HepG2 (cell line): Measurements from ENCODE around the gene ITPK1. TPM values are rescaled to one million over a fixed set of nuclear protein-coding genes. Genes with fewer than 3 reads are reported as not detected.

Experiments used
- ATAC-seq: fragments of 200-7000 bp; cut with Tn5 transposase; 3 replicates; pipeline ENCODE4 v1.9.1; 2020; ENCODE audit warnings: mild to moderate bottlenecking, moderate library complexity
- BruUV-seq: library from RNA; stranded (reverse); fragments of 400-500 nt; replicated peaks from 2 replicates; lab custom pipeline; 2021; lab: Mats Ljungman, UMichigan
- CTCF ChIA-PET: fragments of 300-600 bp; formaldehyde crosslinking; extraction: SDS; loops from one replicate; lab custom pipeline; 2021; ENCODE audit warnings: low total read pairs, inconsistent platforms, low intra/inter-chr PET ratio; lab: Yijun Ruan, JAX
- POLR2A ChIA-PET: fragments of 350-600 bp; sonication (Branson Sonifier 250); formaldehyde crosslinking; loops from one replicate; lab custom pipeline; 2020; ENCODE audit warnings: antibody characterized with exemption, inconsistent platforms; lab: Yijun Ruan, JAX
- DNase-seq: peaks from one replicate; pipeline ENCODE4 v3.0.0-alpha.2; 2015; ENCODE audit warnings: low spot score
- FAIRE-seq: peaks from 3 replicates; lab custom pipeline; 2011; peaks lifted over from hg19 to GRCh38; lab: Jason Lieb, UNC
- H2AFZ ChIP-seq: one replicate; pipeline ENCODE4 v1.6.1; 2011; ENCODE audit warnings: low read length, inconsistent platforms
- H3K27ac ChIP-seq: fragments of 300-600 bp; 3 replicates; pipeline ENCODE4 v1.8.0; 2011; ENCODE audit warnings: mixed run types, mild to moderate bottlenecking, mixed read lengths, low read length, inconsistent platforms; ENCODE audit not compliant: insufficient read depth; ENCODE audit errors: extremely low read length
- H3K27me3 ChIP-seq, 2 experiments: fragments of 200-600 bp in 1 of 2; 2 replicates in 1 of 2; 3 replicates in 1 of 2; pipeline versions ENCODE4 v1.6.0 to v1.8.0; 2011; ENCODE audit warnings: low read length in 2 of 2, mild to moderate bottlenecking in 2 of 2, moderate library complexity in 2 of 2, inconsistent platforms in 1 of 2; ENCODE audit not compliant: insufficient read depth in 2 of 2, control insufficient read depth in 1 of 2
- H3K36me3 ChIP-seq, 2 experiments: fragments of 200-600 bp in 1 of 2; replicated peaks in 1 of 2; 2 replicates in 1 of 2; 3 replicates in 1 of 2; pipeline versions ENCODE4 v1.5.1 to v1.8.0; 2011; ENCODE audit warnings: low read length in 2 of 2, inconsistent platforms in 1 of 2; ENCODE audit not compliant: insufficient read depth in 2 of 2, control insufficient read depth in 1 of 2
- H3K4me1 ChIP-seq: 2 replicates; pipeline ENCODE4 v1.5.1; 2012; ENCODE audit warnings: low read length, inconsistent platforms; ENCODE audit not compliant: insufficient read depth
- H3K4me2 ChIP-seq: 2 replicates; pipeline ENCODE4 v1.6.0; 2011; ENCODE audit warnings: low read depth, low read length, inconsistent platforms
- H3K4me3 ChIP-seq, 3 experiments: fragments of 200-600 bp in 1 of 3; sonication (generic), shearing (Covaris generic) in 1 of 3; replicated peaks in 1 of 3; 2 replicates each; pipeline ENCODE4 v1.5.1; 2011 to 2016; ENCODE audit warnings: low read length in 3 of 3, inconsistent platforms in 2 of 3, low read depth in 2 of 3, mild to moderate bottlenecking in 2 of 3, control low read depth in 1 of 3, mixed read lengths in 1 of 3; ENCODE audit not compliant: insufficient read depth in 1 of 3
- H3K79me2 ChIP-seq: one replicate; pipeline ENCODE4 v1.6.1; 2011; ENCODE audit warnings: low read length, inconsistent platforms; ENCODE audit not compliant: insufficient read depth
- H3K9ac ChIP-seq: 2 replicates; pipeline ENCODE4 v1.6.0; 2011; ENCODE audit warnings: mild to moderate bottlenecking, low read depth, low read length, inconsistent platforms; ENCODE audit not compliant: insufficient read depth
- H3K9me3 ChIP-seq: 2 replicates; pipeline ENCODE4 v1.5.1; 2012; ENCODE audit warnings: mild to moderate bottlenecking, low read length
- H4K20me1 ChIP-seq: 2 replicates; pipeline ENCODE4 v1.6.0; 2011; ENCODE audit warnings: inconsistent platforms, mild to moderate bottlenecking, low read length, moderate library complexity; ENCODE audit not compliant: insufficient read depth
- ARNTL ChIP-seq: sonication (generic); formaldehyde crosslinking; IDR thresholded peaks from 2 replicates; pipeline ENCODE4 v1.4.0; 2020; ENCODE audit warnings: mild to moderate bottlenecking, missing genetic modification reagents
- GABPA ChIP-seq, 2 experiments: IDR thresholded peaks; 2 replicates each; pipeline ENCODE4 v1.6.1; 2011 to 2016; ENCODE audit warnings: low read depth in 2 of 2, low read length in 1 of 2, missing biosample characterization in 1 of 2, missing genetic modification characterization in 1 of 2
- MED13 ChIP-seq: sonication (generic); formaldehyde crosslinking; IDR thresholded peaks from 2 replicates; pipeline ENCODE4 v1.5.0; 2020; ENCODE audit warnings: missing genetic modification reagents
- MLLT10 ChIP-seq: sonication (generic); formaldehyde crosslinking; IDR thresholded peaks from 2 replicates; pipeline ENCODE4 v1.4.0; 2020; ENCODE audit warnings: missing genetic modification reagents
- RFX5 ChIP-seq: IDR thresholded peaks from 2 replicates; pipeline ENCODE4 v1.6.1; 2011; ENCODE audit warnings: low read depth, low read length, improper control_type of control experiment
- SOX6 ChIP-seq, 2 experiments: fragments of 450-650 bp in 1 of 2; sonication (generic) in 1 of 2; formaldehyde crosslinking in 1 of 2; IDR thresholded peaks; 2 replicates each; pipeline versions ENCODE4 v1.4.0 to v1.6.1; 2017 to 2020; ENCODE audit warnings: antibody characterized with exemption in 1 of 2, mild to moderate bottlenecking in 1 of 2, missing genetic modification reagents in 1 of 2
- TBP ChIP-seq: sonication (generic); formaldehyde crosslinking; IDR thresholded peaks from 2 replicates; pipeline ENCODE4 v1.5.0; 2020; ENCODE audit warnings: missing genetic modification reagents
- TEAD2 ChIP-seq: sonication (generic); formaldehyde crosslinking; IDR thresholded peaks from 2 replicates; pipeline ENCODE4 v1.9.0; 2021; ENCODE audit warnings: missing genetic modification reagents
- ZNF644 ChIP-seq: IDR thresholded peaks from 2 replicates; pipeline ENCODE4 v1.6.1; 2016; ENCODE audit warnings: low read depth
- ZNF660 ChIP-seq: sonication (generic); formaldehyde crosslinking; IDR thresholded peaks from 2 replicates; pipeline ENCODE4 v1.5.1; 2020; ENCODE audit warnings: mild to moderate bottlenecking, low read depth, missing genetic modification reagents, borderline replicate concordance
- ZNF800 ChIP-seq: sonication (generic); formaldehyde crosslinking; IDR thresholded peaks from 2 replicates; pipeline ENCODE4 v1.4.0; 2020; ENCODE audit warnings: missing genetic modification reagents
- WGBS: methylation state at CpG from one replicate; pipeline ENCODE4 v1.1.6; 2017; ENCODE audit warnings: low lambda C conversion rate; 5-methylcytosine and 5-hydroxymethylcytosine counted together
- in situ Hi-C: cut with HindIII; loops from 2 replicates; pipeline ENCODE4 v1.10.0; 2017; ENCODE audit warnings: low pct_unique_long_range_greater_than_20kb; ENCODE audit not compliant: extremely low pct_ligation_motif_present
- intact Hi-C: fragments of 100-400 bp; cut with micrococcal nuclease; formaldehyde crosslinking; loops from one replicate; pipeline ENCODE4 v1.10.0; 2022; ENCODE audit not compliant: unreplicated experiment
- polyA plus RNA-seq, 8 experiments: library from polyadenylated mRNA; depleted of rRNA in 3 of 8; stranded (reverse) in 7 of 8; unstranded in 1 of 8; fragments of >200 nt; fragmentation: Illumina TruSeq in 4 of 8; extraction: Trizol in 4 of 8; gene quantifications; 2 replicates each; pipeline versions ENCODE4 v1.2.1 to v1.2.3, GENCODE V29; 2011 to 2016; ENCODE audit warnings: low read depth in 4 of 8, missing spikeins in 1 of 8, mixed read lengths in 1 of 8; ENCODE audit not compliant: insufficient read depth in 1 of 8
- total RNA-seq, 5 experiments: library from RNA; depleted of rRNA; stranded (reverse); fragments of >200 nt; fragmentation: Illumina TruSeq; extraction: Trizol; gene quantifications; 2 replicates each; pipeline ENCODE4 v1.2.3, GENCODE V29; 2016; ENCODE audit warnings: low read depth in 1 of 5
- TF ChIP-seq, protein P1 (sequence below): sonication (generic); formaldehyde crosslinking; IDR thresholded peaks from 2 replicates; pipeline ENCODE4 v1.5.1; 2020; ENCODE audit warnings: mild to moderate bottlenecking, missing genetic modification reagents, moderate library complexity

The ITPK1 gene
- total and polyA plus RNA-seq, 2 of the 13 experiments (the other 11 are each of a cell fraction or from before 2014, with no cell fraction given): 20.5 to 47.5 TPM

DNA sequence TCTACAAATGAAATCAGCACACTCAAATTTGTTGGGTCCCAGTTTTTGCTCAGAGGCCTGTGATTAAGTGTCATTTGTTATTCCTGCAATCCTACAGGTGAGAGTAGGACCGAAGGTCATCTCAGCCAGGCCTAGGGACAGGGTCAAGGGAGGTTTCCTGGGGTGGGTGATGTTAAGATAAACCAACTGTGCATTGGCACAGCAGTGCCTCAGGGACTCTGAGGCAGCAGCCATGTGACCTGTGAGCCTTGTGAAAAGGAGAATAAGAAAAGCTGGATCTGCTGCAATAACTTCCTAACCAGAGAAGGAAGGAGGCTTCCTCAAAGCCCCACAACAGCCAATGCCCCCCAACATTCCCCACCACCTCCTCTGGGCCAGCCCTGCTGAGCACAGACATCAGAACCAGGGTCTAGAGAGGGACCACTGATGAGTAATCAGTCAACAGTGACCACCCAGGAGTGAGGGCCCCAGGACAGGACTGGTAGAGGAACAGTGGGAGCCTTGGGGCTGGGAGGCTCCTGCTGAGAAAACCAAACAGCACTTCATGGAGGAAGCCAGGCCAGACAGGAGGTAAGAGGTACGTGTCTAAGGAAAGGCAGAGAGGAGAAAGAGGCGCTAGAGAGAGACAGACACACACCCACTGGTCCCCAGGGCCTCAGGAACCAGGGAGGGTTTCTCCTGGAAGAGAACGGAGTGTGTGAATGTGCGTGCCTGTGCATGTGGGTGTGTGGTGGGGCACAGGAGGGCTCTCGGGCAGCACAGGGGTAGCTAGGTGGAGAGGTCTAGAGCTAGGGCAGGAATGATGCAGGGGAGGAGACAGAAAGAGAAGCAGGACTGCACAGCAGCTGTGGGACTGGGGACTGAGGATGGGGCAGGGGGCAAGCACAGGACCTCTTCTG is 82.4 kb downstream of the ITPK1 start:
- FAIRE-seq: peak; percentile 63

GRCh38 chr14:93032421-93032936 is 83.2 kb downstream of the ITPK1 start:
- DNase-seq (no peak), FAIRE-seq (no peak), ATAC-seq (no peak)
- ChIA-PET POLR2A (interaction anchor here (0.9 kb wide), 1 partner anchor 11 kb away, joined by 3 read pairs; no protein-coding TSS in a partner anchor), CTCF (no interaction called here)
- no peak overlapping the region for H3K4me3 ChIP-seq
- peaks cover 10% of the 10 kb centered on the region; the same call in 1 of the 2 replicates for H4K20me1 ChIP-seq
- 76% methylated on average over 11 of the region's 11 CpGs for WGBS
- H2AFZ ChIP-seq: no peak overlapping the region
- no TSS peak for BruUV-seq
- H3K4me2 ChIP-seq: no peak overlapping the region
- no peaks in the 10 kb centered on the region for H3K9me3 ChIP-seq
- intact Hi-C loops: loop anchor here (10.0 kb wide), 1 partner anchor 82 kb away; the partner anchor contains the start of gene ITPK1
- in situ Hi-C loops: no loop called here
- H3K4me1 ChIP-seq: peaks cover 74% of the 10 kb centered on the region
- H3K79me2 ChIP-seq: no peaks in the 10 kb centered on the region
- H3K27me3 ChIP-seq: no peaks in the 10 kb centered on the region
- no peak overlapping the region for H3K27ac ChIP-seq
- no peaks in the 10 kb centered on the region for H3K36me3 ChIP-seq
- H3K9ac ChIP-seq: 0 out of 2 replicates have a peak overlapping the region, but pooled peaks have one; percentile 19
- no peak for TF ChIP-seq TEAD2 (CRISPR knock-in tag)
- TF ChIP-seq ZNF800 (CRISPR knock-in tag): no peak
- TF ChIP-seq, protein P1, sequence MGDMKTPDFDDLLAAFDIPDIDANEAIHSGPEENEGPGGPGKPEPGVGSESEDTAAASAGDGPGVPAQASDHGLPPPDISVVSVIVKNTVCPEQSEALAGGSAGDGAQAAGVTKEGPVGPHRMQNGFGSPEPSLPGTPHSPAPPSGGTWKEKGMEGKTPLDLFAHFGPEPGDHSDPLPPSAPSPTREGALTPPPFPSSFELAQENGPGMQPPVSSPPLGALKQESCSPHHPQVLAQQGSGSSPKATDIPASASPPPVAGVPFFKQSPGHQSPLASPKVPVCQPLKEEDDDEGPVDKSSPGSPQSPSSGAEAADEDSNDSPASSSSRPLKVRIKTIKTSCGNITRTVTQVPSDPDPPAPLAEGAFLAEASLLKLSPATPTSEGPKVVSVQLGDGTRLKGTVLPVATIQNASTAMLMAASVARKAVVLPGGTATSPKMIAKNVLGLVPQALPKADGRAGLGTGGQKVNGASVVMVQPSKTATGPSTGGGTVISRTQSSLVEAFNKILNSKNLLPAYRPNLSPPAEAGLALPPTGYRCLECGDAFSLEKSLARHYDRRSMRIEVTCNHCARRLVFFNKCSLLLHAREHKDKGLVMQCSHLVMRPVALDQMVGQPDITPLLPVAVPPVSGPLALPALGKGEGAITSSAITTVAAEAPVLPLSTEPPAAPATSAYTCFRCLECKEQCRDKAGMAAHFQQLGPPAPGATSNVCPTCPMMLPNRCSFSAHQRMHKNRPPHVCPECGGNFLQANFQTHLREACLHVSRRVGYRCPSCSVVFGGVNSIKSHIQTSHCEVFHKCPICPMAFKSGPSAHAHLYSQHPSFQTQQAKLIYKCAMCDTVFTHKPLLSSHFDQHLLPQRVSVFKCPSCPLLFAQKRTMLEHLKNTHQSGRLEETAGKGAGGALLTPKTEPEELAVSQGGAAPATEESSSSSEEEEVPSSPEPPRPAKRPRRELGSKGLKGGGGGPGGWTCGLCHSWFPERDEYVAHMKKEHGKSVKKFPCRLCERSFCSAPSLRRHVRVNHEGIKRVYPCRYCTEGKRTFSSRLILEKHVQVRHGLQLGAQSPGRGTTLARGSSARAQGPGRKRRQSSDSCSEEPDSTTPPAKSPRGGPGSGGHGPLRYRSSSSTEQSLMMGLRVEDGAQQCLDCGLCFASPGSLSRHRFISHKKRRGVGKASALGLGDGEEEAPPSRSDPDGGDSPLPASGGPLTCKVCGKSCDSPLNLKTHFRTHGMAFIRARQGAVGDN (CRISPR knock-in tag): peak; percentile 30; the same call in 1 of the 2 replicates
- TF ChIP-seq ZNF644 (CRISPR knock-in tag): no peak
- no peak for TF ChIP-seq ARNTL (CRISPR knock-in tag)
- TF ChIP-seq RFX5: no peak
- TF ChIP-seq ZNF660: no peak

More for the DNA sequence above, 82.4 kb downstream of the ITPK1 start:
- Histone ChIP-seq H3K36me3 (no peaks in the 10 kb centered on the region), H3K4me2 (peak overlapping the region; percentile 29), H3K4me1 (peaks cover 82% of the 10 kb centered on the region), H2AFZ (no peak overlapping the region), H3K27me3 (no peaks in the 10 kb centered on the region), H4K20me1 (peaks cover 10% of the 10 kb centered on the region; the same call in 1 of the 2 replicates), H3K9ac (0 out of 2 replicates have a peak overlapping the region, but pooled peaks have one; percentile 19), H3K27ac (no peak overlapping the region), H3K9me3 (no peaks in the 10 kb centered on the region), H3K79me2 (no peaks in the 10 kb centered on the region), H3K4me3 (no peak overlapping the region)
- ChIA-PET POLR2A (no interaction called here), CTCF (no interaction called here)
- WGBS: 76% methylated on average over 6 of the region's 6 CpGs
- no TSS peak for BruUV-seq
- intact Hi-C loops (loop anchor here (10.0 kb wide), 1 partner anchor 81 kb away; the partner anchor contains the start of gene ITPK1), in situ Hi-C loops (no loop called here)
- no peak for DNase-seq
- ATAC-seq: no peak
- TF ChIP-seq GABPA (IDR thresholded peaks at IDR 0.05; ENCODE audit: low read depth, low read length) (no peak), GABPA (CRISPR knock-in tag; IDR thresholded peaks at IDR 0.05; ENCODE audit: low read depth) (no peak), MLLT10 (CRISPR knock-in tag) (no peak), TBP (CRISPR knock-in tag) (no peak), MED13 (CRISPR knock-in tag) (no peak), SOX6 (IDR thresholded peaks at IDR 0.05) (no peak), SOX6 (CRISPR knock-in tag; IDR thresholded peaks at IDR 0.05) (no peak)
